DMS114 treated with DMSO at 0.1 percent for 48 hours (cell line): Measurements from ENCODE around the gene KCNK3.

Experiments used
- DNase-seq: peaks from one replicate; lab custom pipeline; 2025; ENCODE audit not compliant: unreplicated experiment; lab: John Stamatoyannopoulos, UW

The KCNK3 gene

GRCh38 chr2:26778507-26778906, 86.0 kb downstream of the KCNK3 start:
- no peak for DNase-seq

- no peak for DNase-seq
Observed at GRCh38 chr2:26780203-26780760, 87.8 kb downstream of the KCNK3 start.
